HEK293 (cell line): ENCODE data around the gene CFI.

Experiments used
- CTCF ChIA-PET: fragments of 350-600 bp; formaldehyde crosslinking; extraction: SDS; loops from one replicate; lab custom pipeline; 2021; ENCODE audit warnings: antibody characterized with exemption; lab: Yijun Ruan, JAX
- POLR2A ChIA-PET: fragments of 300-600 bp; formaldehyde crosslinking; extraction: SDS; loops from one replicate; lab custom pipeline; 2020; ENCODE audit warnings: antibody characterized with exemption, inconsistent platforms; lab: Yijun Ruan, JAX
- H3K27ac ChIP-seq: fragments of 200-500 bp; sonication (Bioruptor generic); 2 replicates; pipeline ENCODE4 v1.5.1; 2014; ENCODE audit warnings: low read depth, low read length, control low read depth, inconsistent platforms; ENCODE audit errors: extremely low read depth
- H3K36me3 ChIP-seq, 2 experiments: fragments of 200-500 bp in 1 of 2; sonication (Bioruptor generic) in 1 of 2; 1 replicate in 1 of 2; 2 replicates in 1 of 2; pipeline ENCODE4 v1.5.1; 2014 to 2017; ENCODE audit warnings: inconsistent platforms in 2 of 2, low read length in 2 of 2; ENCODE audit not compliant: control insufficient read depth in 2 of 2, insufficient read depth in 1 of 2
- H3K4me1 ChIP-seq: fragments of 200-500 bp; sonication (Bioruptor generic); 2 replicates; pipeline ENCODE4 v1.5.1; 2014; ENCODE audit warnings: mild to moderate bottlenecking, low read length, inconsistent platforms; ENCODE audit not compliant: control insufficient read depth, insufficient read depth
- H3K4me3 ChIP-seq: 2 replicates; pipeline ENCODE4 v1.5.1; 2011; ENCODE audit warnings: low read depth, mild to moderate bottlenecking, control low read depth, low read length, moderate library complexity
- H3K9me3 ChIP-seq: fragments of 200-500 bp; sonication (Bioruptor generic); 2 replicates; pipeline ENCODE4 v1.5.1; 2014; ENCODE audit warnings: low read depth, low read length, inconsistent platforms; ENCODE audit not compliant: control insufficient read depth, insufficient read depth
- FEZF1 ChIP-seq: fragments of 450-650 bp; formaldehyde crosslinking; IDR thresholded peaks from 2 replicates; pipeline ENCODE4 v1.5.1; 2016; ENCODE audit warnings: missing biosample characterization, missing genetic modification characterization
- HIC1 ChIP-seq: fragments of 450-650 bp; formaldehyde crosslinking; IDR thresholded peaks from 2 replicates; pipeline ENCODE4 v1.5.1; 2016; ENCODE audit warnings: missing biosample characterization, missing genetic modification characterization
- IKZF3 ChIP-seq: fragments of 450-650 bp; IDR thresholded peaks from 2 replicates; pipeline ENCODE4 v1.5.0; 2018; ENCODE audit warnings: missing biosample characterization, mild to moderate bottlenecking, missing genetic modification characterization, moderate library complexity
- RBAK ChIP-seq: fragments of 450-650 bp; formaldehyde crosslinking; IDR thresholded peaks from 2 replicates; pipeline ENCODE4 v1.5.1; 2016; ENCODE audit warnings: missing biosample characterization, missing genetic modification characterization
- SCRT2 ChIP-seq: fragments of 450-650 bp; formaldehyde crosslinking; IDR thresholded peaks from 2 replicates; pipeline ENCODE4 v1.5.1; 2016; ENCODE audit warnings: missing biosample characterization, missing genetic modification characterization
- ZBTB7A ChIP-seq: fragments of 450-650 bp; formaldehyde crosslinking; IDR thresholded peaks from 2 replicates; pipeline ENCODE4 v1.5.1; 2016; ENCODE audit warnings: low read depth, missing biosample characterization, missing genetic modification characterization
- ZBTB8A ChIP-seq: fragments of 450-650 bp; formaldehyde crosslinking; IDR thresholded peaks from 2 replicates; pipeline ENCODE4 v1.5.1; 2016; ENCODE audit warnings: missing biosample characterization, missing genetic modification characterization
- ZNF133 ChIP-seq: fragments of 450-650 bp; formaldehyde crosslinking; IDR thresholded peaks from 2 replicates; pipeline ENCODE4 v1.5.1; 2016; ENCODE audit warnings: missing biosample characterization, missing genetic modification characterization
- ZNF140 ChIP-seq: fragments of 450-650 bp; formaldehyde crosslinking; IDR thresholded peaks from 2 replicates; pipeline ENCODE4 v1.5.1; 2016; ENCODE audit warnings: missing biosample characterization, missing genetic modification characterization
- ZNF148 ChIP-seq: fragments of 450-650 bp; formaldehyde crosslinking; IDR thresholded peaks from 2 replicates; pipeline ENCODE4 v1.5.0; 2017; ENCODE audit warnings: missing biosample characterization, missing genetic modification characterization, borderline replicate concordance
- ZNF169 ChIP-seq: fragments of 450-650 bp; formaldehyde crosslinking; IDR thresholded peaks from 2 replicates; pipeline ENCODE4 v1.5.1; 2016; ENCODE audit warnings: missing biosample characterization, missing genetic modification characterization
- ZNF221 ChIP-seq: fragments of 450-650 bp; formaldehyde crosslinking; IDR thresholded peaks from 2 replicates; pipeline ENCODE4 v1.5.1; 2017; ENCODE audit warnings: missing biosample characterization, missing genetic modification characterization, borderline replicate concordance
- ZNF23 ChIP-seq: fragments of 450-650 bp; formaldehyde crosslinking; IDR thresholded peaks from 2 replicates; pipeline ENCODE4 v1.5.1; 2016; ENCODE audit warnings: missing biosample characterization, missing genetic modification characterization, borderline replicate concordance
- ZNF24 ChIP-seq: fragments of 450-650 bp; formaldehyde crosslinking; IDR thresholded peaks from 2 replicates; pipeline ENCODE4 v1.5.1; 2016; ENCODE audit warnings: missing biosample characterization, missing genetic modification characterization
- ZNF280D ChIP-seq: fragments of 450-650 bp; formaldehyde crosslinking; IDR thresholded peaks from 2 replicates; pipeline ENCODE4 v1.5.1; 2016; ENCODE audit warnings: missing biosample characterization, missing genetic modification characterization
- ZNF366 ChIP-seq: fragments of 450-650 bp; formaldehyde crosslinking; conservative IDR thresholded peaks from 2 replicates; pipeline ENCODE4 v1.5.1; 2016; ENCODE audit warnings: missing biosample characterization, missing genetic modification characterization
- ZNF416 ChIP-seq: fragments of 450-650 bp; formaldehyde crosslinking; IDR thresholded peaks from 2 replicates; pipeline ENCODE4 v1.5.1; 2016; ENCODE audit warnings: missing biosample characterization, missing genetic modification characterization
- ZNF561 ChIP-seq: fragments of 450-650 bp; IDR thresholded peaks from 2 replicates; pipeline ENCODE4 v1.5.1; 2018; ENCODE audit warnings: missing biosample characterization, missing genetic modification characterization, borderline replicate concordance
- ZNF580 ChIP-seq: fragments of 450-650 bp; formaldehyde crosslinking; IDR thresholded peaks from 2 replicates; pipeline ENCODE4 v1.5.1; 2016; ENCODE audit warnings: missing biosample characterization, missing genetic modification characterization
- ZNF600 ChIP-seq: fragments of 450-650 bp; formaldehyde crosslinking; IDR thresholded peaks from 2 replicates; pipeline ENCODE4 v1.5.1; 2016; ENCODE audit warnings: missing biosample characterization, missing genetic modification characterization
- ZNF660 ChIP-seq: fragments of 450-650 bp; IDR thresholded peaks from 2 replicates; pipeline ENCODE4 v1.5.1; 2018; ENCODE audit warnings: missing biosample characterization, mild to moderate bottlenecking, missing genetic modification characterization
- ZNF664 ChIP-seq: fragments of 450-650 bp; formaldehyde crosslinking; IDR thresholded peaks from 2 replicates; pipeline ENCODE4 v1.5.1; 2016; ENCODE audit warnings: missing biosample characterization, missing genetic modification characterization
- ZNF791 ChIP-seq: fragments of 450-650 bp; formaldehyde crosslinking; IDR thresholded peaks from 2 replicates; pipeline ENCODE4 v1.5.1; 2016; ENCODE audit warnings: missing biosample characterization, missing genetic modification characterization

CFI gene

GRCh38 chr4:109729117-109729717 lies 72.6 kb downstream of the CFI start (continued):
- TF ChIP-seq ZNF148 (tag by site-specific recombination), result no peak

GRCh38 chr4:109728385-109728784 lies 73.4 kb downstream of the CFI start:
- H3K27ac ChIP-seq, result no peak overlapping the region
- peak; percentile 56 for TF ChIP-seq SCRT2
- no peak for TF ChIP-seq IKZF3 (tag by site-specific recombination)
- TF ChIP-seq ZNF561 (tag by site-specific recombination), result no peak
- no peaks in the 10 kb centered on the region for H3K9me3 ChIP-seq
- peak overlapping the region; percentile 88 for H3K4me3 ChIP-seq
- H3K4me1 ChIP-seq, result no peaks in the 10 kb centered on the region
- H3K36me3 ChIP-seq, result peaks cover 0 to 13% of the 10 kb centered on the region in 2 experiments; a peak in 1 of 3 replicates
- ChIA-PET POLR2A (no interaction called here), CTCF (no interaction called here)

- Histone ChIP-seq H3K27ac (no peak overlapping the region), H3K4me1 (no peaks in the 10 kb centered on the region), H3K9me3 (no peaks in the 10 kb centered on the region), H3K36me3 (peaks cover 0 to 19% of the 10 kb centered on the region in 2 experiments; a peak in 1 of 3 replicates), H3K4me3 (no peak overlapping the region)
- CTCF ChIA-PET, result no interaction called here
- TF ChIP-seq ZNF791 (tag by site-specific recombination) (no peak), ZNF660 (tag by site-specific recombination) (no peak), FEZF1 (tag by site-specific recombination) (no peak), ZNF140 (tag by site-specific recombination) (no peak), ZNF221 (tag by site-specific recombination) (no peak), ZNF664 (tag by site-specific recombination) (no peak)
- POLR2A ChIA-PET, result no interaction called here
These were observed 78.7 kb downstream of the CFI start for GRCh38 chr4:109723110-109723509.

GRCh38 chr4:109722357-109722756 lies 79.4 kb downstream of the CFI start:
- ChIA-PET CTCF (no interaction called here), POLR2A (no interaction called here)
- TF ChIP-seq ZNF600 (tag by site-specific recombination), result no peak
- no peak for TF ChIP-seq RBAK (tag by site-specific recombination)
- no peak for TF ChIP-seq ZNF280D (tag by site-specific recombination)
- TF ChIP-seq ZNF169 (tag by site-specific recombination), result no peak
- no peak for TF ChIP-seq ZNF23 (tag by site-specific recombination)
- no peak for TF ChIP-seq ZNF416 (tag by site-specific recombination)
- no peak for TF ChIP-seq ZNF580
- no peak for TF ChIP-seq ZNF24 (tag by site-specific recombination)
- TF ChIP-seq ZNF660 (tag by site-specific recombination), result no peak
- TF ChIP-seq ZBTB7A, result no peak
- no peak for TF ChIP-seq ZNF133 (tag by site-specific recombination)
- no peak for TF ChIP-seq HIC1 (tag by site-specific recombination)
- TF ChIP-seq ZBTB8A (tag by site-specific recombination), result no peak
- TF ChIP-seq ZNF366 (tag by site-specific recombination), result no peak

More at GRCh38 chr4:109722357-109722756, 79.4 kb downstream of the CFI start:
- no peaks in the 10 kb centered on the region for H3K9me3 ChIP-seq
- H3K4me1 ChIP-seq, result no peaks in the 10 kb centered on the region
- H3K36me3 ChIP-seq, result peaks cover 0 to 24% of the 10 kb centered on the region in 2 experiments; a peak in 1 of 3 replicates
- no peak overlapping the region for H3K27ac ChIP-seq
- H3K4me3 ChIP-seq, result no peak overlapping the region
